GM12801 (cell line): ENCODE results near the gene SIGLEC5.

Experiments used
- CTCF ChIP-seq: IDR thresholded peaks from one replicate; pipeline ENCODE4 v1.5.1; 2011; ENCODE audit warnings: control low read depth; ENCODE audit not compliant: insufficient read length; ENCODE audit errors: extremely low read depth

SIGLEC5 gene

DNA sequence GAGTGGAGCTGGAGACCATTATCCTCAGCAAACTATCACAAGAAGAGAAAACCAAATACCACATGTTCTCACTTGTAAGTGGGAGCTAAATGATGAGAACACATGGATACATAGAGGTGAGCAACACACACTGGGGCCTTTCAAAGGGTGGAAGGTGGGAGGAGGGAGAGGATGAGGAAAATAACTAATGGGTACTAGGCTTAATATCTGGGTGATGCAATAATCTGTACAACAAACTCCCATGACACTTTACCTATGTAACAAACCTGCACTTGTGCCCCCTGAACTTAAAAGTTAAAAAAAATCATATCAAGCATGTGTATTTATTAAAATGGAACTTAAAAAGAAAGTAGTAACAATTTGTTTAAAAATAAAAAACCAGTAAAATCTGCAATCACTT is 11.4 kb upstream of the SIGLEC5 start:
- no peak for TF ChIP-seq CTCF

DNA sequence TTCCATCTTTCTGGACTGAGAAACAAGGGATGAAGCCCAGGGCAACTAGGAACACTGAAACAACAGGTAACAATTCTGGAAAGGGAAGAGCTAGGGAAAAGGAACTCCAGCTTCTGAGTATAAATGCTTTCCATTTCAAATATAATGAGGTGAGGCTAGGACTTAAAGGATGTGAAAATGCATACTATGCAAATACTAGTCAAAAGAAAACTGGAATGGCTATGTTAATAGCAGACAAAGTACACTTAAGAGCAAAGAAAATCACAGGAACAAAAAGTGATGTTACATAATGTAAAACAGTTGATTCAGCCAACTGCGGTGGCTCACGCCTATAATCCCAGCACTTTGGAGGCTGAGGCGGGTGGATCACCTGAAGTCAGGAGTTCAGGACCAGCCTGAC is 10.2 kb upstream of the SIGLEC5 start:
- TF ChIP-seq CTCF = no peak

GRCh38 chr19:51639916-51640315 is 9.7 kb upstream of the SIGLEC5 start:
- no peak for TF ChIP-seq CTCF

DNA sequence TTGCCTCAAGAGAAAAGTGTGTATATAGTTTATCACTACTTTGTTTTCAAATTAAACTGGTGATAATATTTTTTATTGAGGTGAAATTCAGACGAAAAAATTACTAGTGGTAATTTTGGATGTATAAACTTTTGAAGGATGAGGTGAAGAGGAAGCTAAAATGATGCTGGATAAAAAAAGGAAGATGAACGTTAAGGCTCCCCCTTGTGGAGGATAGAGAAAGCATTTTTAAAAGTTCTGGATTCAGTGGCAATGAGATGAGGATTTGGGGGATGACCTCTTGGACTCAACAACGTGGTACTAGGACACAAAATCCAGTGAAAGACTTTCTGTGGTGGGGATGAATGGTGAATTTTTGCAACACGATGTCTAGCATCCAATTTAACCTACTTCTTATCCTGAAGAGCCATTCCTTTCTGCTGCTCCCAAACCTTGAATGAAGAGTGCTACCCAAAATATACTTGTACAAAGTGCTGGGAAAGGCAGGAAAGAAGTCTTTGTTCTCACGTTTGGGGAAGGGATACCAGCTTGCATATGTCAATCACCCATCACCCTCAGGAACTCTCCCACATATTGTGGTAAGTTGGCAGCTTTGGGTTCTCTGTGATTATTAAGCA is 7.3 kb upstream of the SIGLEC5 start:
- TF ChIP-seq CTCF = no peak

GRCh38 chr19:51632126-51632525 is 1.9 kb upstream of the SIGLEC5 start:
- TF ChIP-seq CTCF = no peak

- TF ChIP-seq CTCF = no peak
Observed at GRCh38 chr19:51628153-51628939, 1.9 kb downstream of the SIGLEC5 start.

GRCh38 chr19:51627491-51628138 is 2.6 kb downstream of the SIGLEC5 start:
- TF ChIP-seq CTCF = no peak
